AG09309 (cell line): ENCODE data around the gene SAP30L.
A peak's percentile ranks its signal among the peaks of the same experiment; 100 is the strongest.

ENCODE experiments used
- DNase-seq: peaks from one replicate; pipeline ENCODE4 v3.0.0-alpha.2; 2010; ENCODE audit warnings: low read depth
- H3K4me3 ChIP-seq: 2 replicates; pipeline ENCODE4 v1.5.1; 2011; ENCODE audit warnings: mild to moderate bottlenecking, low read depth, low read length, moderate library complexity; ENCODE audit not compliant: control insufficient read depth
- TF ChIP-seq, protein P1 (sequence below): IDR thresholded peaks from 2 replicates; pipeline ENCODE4 v1.5.1; 2011; ENCODE audit warnings: mild to moderate bottlenecking, low read depth, low read length, inconsistent platforms; ENCODE audit not compliant: insufficient read depth, control insufficient read depth; ENCODE audit errors: missing control alignments

Gene SAP30L

GRCh38 chr5:154442801-154443200 lies 3.0 kb upstream of the SAP30L start:
- H3K4me3 ChIP-seq: no peak overlapping the region
- no peak for DNase-seq
- TF ChIP-seq, protein P1, sequence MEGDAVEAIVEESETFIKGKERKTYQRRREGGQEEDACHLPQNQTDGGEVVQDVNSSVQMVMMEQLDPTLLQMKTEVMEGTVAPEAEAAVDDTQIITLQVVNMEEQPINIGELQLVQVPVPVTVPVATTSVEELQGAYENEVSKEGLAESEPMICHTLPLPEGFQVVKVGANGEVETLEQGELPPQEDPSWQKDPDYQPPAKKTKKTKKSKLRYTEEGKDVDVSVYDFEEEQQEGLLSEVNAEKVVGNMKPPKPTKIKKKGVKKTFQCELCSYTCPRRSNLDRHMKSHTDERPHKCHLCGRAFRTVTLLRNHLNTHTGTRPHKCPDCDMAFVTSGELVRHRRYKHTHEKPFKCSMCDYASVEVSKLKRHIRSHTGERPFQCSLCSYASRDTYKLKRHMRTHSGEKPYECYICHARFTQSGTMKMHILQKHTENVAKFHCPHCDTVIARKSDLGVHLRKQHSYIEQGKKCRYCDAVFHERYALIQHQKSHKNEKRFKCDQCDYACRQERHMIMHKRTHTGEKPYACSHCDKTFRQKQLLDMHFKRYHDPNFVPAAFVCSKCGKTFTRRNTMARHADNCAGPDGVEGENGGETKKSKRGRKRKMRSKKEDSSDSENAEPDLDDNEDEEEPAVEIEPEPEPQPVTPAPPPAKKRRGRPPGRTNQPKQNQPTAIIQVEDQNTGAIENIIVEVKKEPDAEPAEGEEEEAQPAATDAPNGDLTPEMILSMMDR: no peak

DNA sequence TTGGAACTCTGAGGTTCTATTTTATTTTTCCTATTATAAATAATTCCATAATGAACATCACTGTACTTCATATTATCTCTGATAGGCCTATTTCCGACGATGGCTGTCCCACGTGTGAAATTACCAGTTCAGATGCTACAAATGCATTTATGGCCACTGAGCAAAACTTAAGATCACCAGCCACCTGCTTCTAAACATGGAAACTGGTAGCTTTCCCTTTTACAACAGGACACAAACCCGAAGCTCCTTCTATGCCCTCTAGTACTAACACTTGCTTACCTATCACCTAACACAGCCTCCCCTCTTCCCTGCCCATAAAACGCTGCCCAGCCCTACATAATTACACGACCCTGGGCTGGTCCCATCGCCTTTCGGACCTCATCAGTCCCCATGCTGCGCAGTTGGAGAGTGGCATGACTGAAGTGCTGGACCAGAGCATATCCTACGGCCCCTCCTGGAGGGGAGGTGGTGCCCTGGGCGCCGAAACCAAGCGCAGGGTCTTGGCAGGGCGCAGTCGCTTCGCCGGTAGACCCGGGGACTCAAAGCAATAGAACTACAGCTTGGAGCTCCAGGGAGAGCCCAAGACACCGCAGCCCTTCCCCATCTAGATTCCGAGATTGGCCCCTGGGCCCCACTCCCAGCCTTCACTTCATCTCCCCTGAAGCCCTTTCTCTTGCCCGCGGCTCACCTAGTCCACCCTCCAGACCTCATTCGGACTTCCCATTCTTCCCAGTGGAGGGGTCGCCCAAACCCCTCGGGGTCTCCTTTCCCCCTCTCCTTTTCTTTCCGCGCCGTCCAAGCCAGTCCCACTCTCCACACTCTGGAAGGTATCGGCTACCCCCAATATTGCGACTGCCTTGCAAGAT lies 1.0 kb upstream of the SAP30L start:
- no peak for DNase-seq
- TF ChIP-seq, protein P1: no peak
- peak overlapping the region; percentile 57 for H3K4me3 ChIP-seq

DNA sequence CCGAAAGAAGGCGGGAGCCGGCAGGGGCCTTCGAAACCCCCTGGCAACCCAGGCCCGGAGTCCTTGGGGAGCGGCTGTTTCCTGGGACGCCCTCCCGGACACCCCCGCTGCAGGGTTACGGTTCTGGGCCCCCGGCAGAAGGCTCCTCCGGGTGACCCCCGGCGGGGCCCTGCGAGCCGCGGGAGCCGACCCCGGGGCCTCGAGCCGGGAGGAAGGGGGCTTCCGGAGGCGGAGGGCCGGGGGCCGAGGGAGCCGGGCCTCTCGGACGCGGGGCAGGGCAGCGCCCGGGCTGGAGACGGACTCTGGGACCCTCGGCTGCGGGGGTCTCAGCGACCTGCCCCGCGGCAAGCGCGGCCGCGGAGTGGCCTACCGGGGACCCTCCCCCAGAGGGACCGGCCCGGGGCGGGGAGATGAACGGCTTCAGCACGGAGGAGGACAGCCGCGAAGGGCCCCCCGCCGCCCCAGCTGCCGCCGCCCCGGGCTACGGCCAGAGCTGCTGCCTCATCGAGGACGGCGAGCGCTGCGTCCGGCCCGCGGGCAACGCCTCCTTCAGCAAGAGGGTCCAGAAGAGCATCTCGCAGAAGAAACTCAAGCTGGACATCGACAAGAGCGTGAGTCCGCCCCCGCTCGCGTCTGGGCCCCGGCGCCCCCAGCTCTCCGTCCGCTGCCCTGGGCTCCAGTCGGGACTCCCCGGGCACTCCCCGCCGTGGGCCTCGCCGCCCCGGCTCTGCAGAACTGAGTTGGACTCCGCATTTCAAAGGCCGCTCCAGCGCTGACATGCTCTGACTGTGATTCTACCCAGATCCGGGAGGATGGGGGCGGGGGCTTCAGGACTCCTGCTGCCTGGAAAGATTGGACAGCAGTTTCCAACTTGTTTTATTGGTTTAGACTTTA lies 645 bp downstream of the SAP30L start:
- H3K4me3 ChIP-seq: peak overlapping the region; percentile 57
- no peak for DNase-seq
- TF ChIP-seq, protein P1: no peak

DNA sequence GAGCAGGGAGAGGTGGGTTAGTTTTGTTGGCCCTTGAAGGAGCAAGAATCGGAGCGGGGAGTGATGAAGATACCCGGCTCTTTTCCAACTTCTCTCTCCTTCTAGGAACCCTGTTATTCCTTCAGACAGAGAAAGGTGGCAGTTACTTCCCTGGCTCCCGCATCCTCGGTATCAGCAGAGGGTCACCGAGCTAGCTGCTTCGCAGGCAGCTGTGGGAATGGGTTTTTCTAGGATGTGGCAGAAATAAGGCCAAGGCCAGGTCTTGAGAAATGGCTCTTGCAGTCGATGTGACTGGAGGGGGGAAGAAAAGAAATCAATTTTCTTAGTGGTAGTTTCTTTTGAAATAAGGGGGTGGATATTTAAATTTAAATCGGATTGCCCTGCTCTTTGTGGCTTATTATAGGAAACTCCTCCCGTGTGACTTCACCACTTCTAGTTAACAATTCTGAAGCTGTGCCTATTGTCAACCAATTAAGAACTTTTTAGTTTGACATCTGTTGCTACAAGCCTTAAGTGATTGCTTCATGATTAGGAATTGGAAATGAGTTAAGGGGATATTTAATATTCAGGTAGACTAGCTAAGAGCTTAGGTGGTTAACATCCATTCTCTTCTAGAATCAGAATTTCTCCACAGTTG lies 1.4 kb downstream of the SAP30L start:
- DNase-seq: no peak
- peak overlapping the region; percentile 57 for H3K4me3 ChIP-seq
- TF ChIP-seq, protein P1: no peak

GRCh38 chr5:154449786-154450185 lies 4.0 kb downstream of the SAP30L start:
- no peak overlapping the region for H3K4me3 ChIP-seq
- DNase-seq: no peak
- TF ChIP-seq, protein P1: no peak

GRCh38 chr5:154451957-154452356 lies 6.2 kb downstream of the SAP30L start:
- TF ChIP-seq, protein P1: no peak
- no peak for DNase-seq
- no peak overlapping the region for H3K4me3 ChIP-seq
